PC-3 (cell line): ENCODE measurements around the gene NECAB2. TPM values are rescaled to one million over a fixed set of nuclear protein-coding genes. Genes with fewer than 3 reads are reported as not detected.

Experiments used
- ATAC-seq: fragments of 200-7000 bp; cut with Tn5 transposase; 2 replicates; pipeline ENCODE4 v1.9.1; 2020; ENCODE audit warnings: mild to moderate bottlenecking, moderate library complexity
- BruUV-seq: library from RNA; stranded (reverse); fragments of 400-500 nt; replicated peaks from 2 replicates; lab custom pipeline; 2021; lab: Mats Ljungman, UMichigan
- CTCF ChIA-PET: fragments of 300-600 bp; sonication (Branson Sonifier 250); formaldehyde crosslinking; loops from one replicate; lab custom pipeline; 2022; ENCODE audit warnings: antibody characterized with exemption; lab: Charles Lee
- POLR2A ChIA-PET: fragments of 300-600 bp; sonication (Branson Sonifier 250); formaldehyde crosslinking; loops from one replicate; lab custom pipeline; 2022; ENCODE audit warnings: antibody characterized with exemption; ENCODE audit not compliant: unreplicated experiment; lab: Charles Lee
- DNase-seq: peaks from one replicate; pipeline ENCODE4 v3.0.0-alpha.2; 2015
- H2AFZ ChIP-seq: fragments of 300-600 bp; sonication (generic); 2 replicates; pipeline ENCODE4 v1.6.0; 2016; ENCODE audit warnings: antibody characterized with exemption, low read length
- H3F3A ChIP-seq: fragments of 300-600 bp; sonication (generic); one replicate; pipeline ENCODE4 v1.6.0; 2017; ENCODE audit warnings: antibody characterized with exemption, low read length, control low read depth, mild to moderate bottlenecking; ENCODE audit not compliant: unreplicated experiment
- H3K27ac ChIP-seq: fragments of 300-600 bp; sonication (generic); 2 replicates; pipeline ENCODE4 v1.5.1; 2016; ENCODE audit warnings: mild to moderate bottlenecking, low read length
- H3K27me3 ChIP-seq: fragments of 300-600 bp; sonication (generic); 2 replicates; pipeline ENCODE4 v1.6.1; 2016; ENCODE audit warnings: low read length, mixed read lengths
- H3K36me3 ChIP-seq: fragments of 300-600 bp; sonication (generic); 2 replicates; pipeline ENCODE4 v1.6.1; 2016; ENCODE audit warnings: low read depth, mixed run types, low read length, mixed read lengths
- H3K4me1 ChIP-seq: fragments of 300-600 bp; sonication (generic); 2 replicates; pipeline ENCODE4 v1.5.1; 2016; ENCODE audit warnings: low read length; ENCODE audit not compliant: insufficient read depth
- H3K4me2 ChIP-seq: fragments of 300-600 bp; sonication (generic); 2 replicates; pipeline ENCODE4 v1.6.0; 2016; ENCODE audit warnings: low read length
- H3K4me3 ChIP-seq: fragments of 300-600 bp; sonication (generic); 2 replicates; pipeline ENCODE4 v1.5.1; 2016; ENCODE audit warnings: mild to moderate bottlenecking, low read length, mixed read lengths
- H3K79me2 ChIP-seq: fragments of 300-600 bp; sonication (generic); 2 replicates; pipeline ENCODE4 v1.6.1; 2017; ENCODE audit warnings: low read length, mixed read lengths
- H3K9ac ChIP-seq: fragments of 300-600 bp; sonication (generic); 2 replicates; pipeline ENCODE4 v1.6.0; 2016; ENCODE audit warnings: mild to moderate bottlenecking, low read length
- H3K9me2 ChIP-seq: fragments of 300-600 bp; sonication (generic); replicated peaks from 2 replicates; pipeline ENCODE4 v1.6.1; 2016; ENCODE audit warnings: mixed run types, low read length, mixed read lengths
- H3K9me3 ChIP-seq: fragments of 300-600 bp; sonication (generic); 2 replicates; pipeline ENCODE4 v1.6.1; 2016; ENCODE audit warnings: low read length, mixed read lengths
- H4K20me1 ChIP-seq: fragments of 300-600 bp; sonication (generic); 2 replicates; pipeline ENCODE4 v1.6.1; 2016; ENCODE audit warnings: low read length, mixed read lengths
- CTCF ChIP-seq: fragments of 300-600 bp; sonication (generic); conservative IDR thresholded peaks from 2 replicates; pipeline ENCODE4 v1.5.1; 2017; ENCODE audit warnings: antibody characterized with exemption, low read depth, mild to moderate bottlenecking, low read length
- EZH2 ChIP-seq: fragments of 300-600 bp; sonication (generic); IDR thresholded peaks from one replicate; pipeline ENCODE4 v1.6.1; 2017; ENCODE audit warnings: antibody characterized with exemption, mild to moderate bottlenecking, low read length; ENCODE audit not compliant: unreplicated experiment
- EZH2phosphoT487 ChIP-seq: fragments of 300-600 bp; sonication (generic); IDR thresholded peaks from 2 replicates; pipeline ENCODE4 v1.6.1; 2018; ENCODE audit warnings: mild to moderate bottlenecking, antibody characterized with exemption, low read length, borderline replicate concordance
- intact Hi-C: fragments of 100-400 bp; cut with micrococcal nuclease; formaldehyde crosslinking; loops from 2 replicates; pipeline ENCODE4 v1.9.0; 2023
- total RNA-seq: library from RNA; depleted of rRNA; stranded (reverse); fragments of >200 nt; gene quantifications from 2 replicates; pipeline ENCODE4 v1.2.3, GENCODE V29; 2014

NECAB2 gene
- total RNA-seq, 1 experiment from 2014 or later, result 0.22 TPM

- ChIA-PET CTCF (no interaction called here), POLR2A (no interaction called here)
- Histone ChIP-seq H4K20me1 (no peaks in the 10 kb centered on the region), H3K27me3 (no peaks in the 10 kb centered on the region), H2AFZ (no peak overlapping the region), H3F3A (no peaks in the 10 kb centered on the region), H3K27ac (no peak overlapping the region), H3K79me2 (no peaks in the 10 kb centered on the region), H3K4me1 (no peaks in the 10 kb centered on the region), H3K9ac (no peak overlapping the region), H3K36me3 (no peaks in the 10 kb centered on the region), H3K4me2 (no peak overlapping the region), H3K9me2 (no peaks in the 10 kb centered on the region), H3K4me3 (no peak overlapping the region), H3K9me3 (no peaks in the 10 kb centered on the region)
- TF ChIP-seq CTCF (no peak), EZH2phosphoT487 (no peak), EZH2 (no peak)
- ATAC-seq (no peak), DNase-seq (no peak)
- intact Hi-C loops, result no loop called here
- BruUV-seq, result no TSS peak
Observed at GRCh38 chr16:83971165-83972130, 3.4 kb downstream of the NECAB2 start.

- no TSS peak for BruUV-seq
- no peak for ATAC-seq
- CTCF ChIA-PET, result no interaction called here
Observed at GRCh38 chr16:83972256-83973008, 4.4 kb downstream of the NECAB2 start.

More at GRCh38 chr16:83972256-83973008, 4.4 kb downstream of the NECAB2 start:
- no peaks in the 10 kb centered on the region for H3K4me1 ChIP-seq
- no peak for TF ChIP-seq CTCF
- no peak for TF ChIP-seq EZH2phosphoT487
- TF ChIP-seq EZH2, result no peak
- H3K9ac ChIP-seq, result no peak overlapping the region
- no peaks in the 10 kb centered on the region for H3K79me2 ChIP-seq
- no peaks in the 10 kb centered on the region for H4K20me1 ChIP-seq
- POLR2A ChIA-PET, result no interaction called here
- intact Hi-C loops, result no loop called here
- no peaks in the 10 kb centered on the region for H3K9me3 ChIP-seq
- no peaks in the 10 kb centered on the region for H3K27me3 ChIP-seq
- no peaks in the 10 kb centered on the region for H3F3A ChIP-seq
- no peak overlapping the region for H3K4me3 ChIP-seq
- H2AFZ ChIP-seq, result no peak overlapping the region
- no peaks in the 10 kb centered on the region for H3K36me3 ChIP-seq
- DNase-seq, result no peak
- H3K4me2 ChIP-seq, result no peak overlapping the region
- H3K27ac ChIP-seq, result no peak overlapping the region
- no peaks in the 10 kb centered on the region for H3K9me2 ChIP-seq
